Hippocampal formation (tissue), 2 donors: ENCODE measurements around the gene ADRA2A.

ENCODE experiments used
- DNase-seq, 2 donors: peaks; one replicate each; lab custom pipeline; 2025; lab: John Stamatoyannopoulos, UW

The ADRA2A gene

DNA sequence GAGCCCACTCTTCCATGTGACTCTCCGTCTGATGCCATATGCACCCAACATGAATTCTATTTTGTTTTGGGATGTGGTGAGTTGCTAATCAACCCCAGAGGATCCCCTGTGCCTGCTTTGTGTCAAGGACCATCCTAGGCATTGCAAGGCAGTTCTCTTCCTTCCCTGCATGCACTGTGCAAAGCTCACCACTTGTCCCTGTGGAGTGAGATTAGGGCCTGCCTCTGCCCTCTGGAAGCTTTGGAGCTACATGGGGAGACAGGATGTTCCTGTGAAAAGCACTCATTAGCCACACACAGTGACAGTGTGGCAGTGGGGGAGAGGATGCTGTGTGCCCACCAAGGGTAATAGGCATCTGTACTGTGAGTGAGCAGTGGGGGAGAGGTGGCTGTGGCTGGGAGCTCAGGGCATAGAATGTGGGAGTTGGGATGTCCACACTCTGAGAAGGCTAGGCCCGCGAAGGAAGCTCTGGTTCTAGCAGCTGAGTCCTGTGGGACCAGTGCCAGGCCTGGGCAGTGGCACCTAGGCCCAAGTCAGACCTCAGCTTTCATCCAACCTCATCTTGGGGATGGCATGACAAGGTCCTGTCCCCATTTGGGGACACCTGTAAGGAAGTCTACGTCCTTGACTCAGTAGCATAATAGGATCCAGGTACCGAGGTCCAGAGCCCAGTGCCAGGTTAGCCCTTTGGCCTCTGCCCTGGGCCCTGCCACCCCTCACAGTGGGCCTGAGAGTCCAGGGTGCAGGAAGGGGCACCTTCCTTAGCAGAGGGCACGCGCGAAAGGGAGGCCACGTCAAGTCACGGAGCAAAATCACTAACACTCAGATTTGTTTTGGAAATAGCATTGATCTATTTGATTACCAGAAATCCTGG lies 6.6 kb downstream of the ADRA2A start:
- DNase-seq: no peak

DNA sequence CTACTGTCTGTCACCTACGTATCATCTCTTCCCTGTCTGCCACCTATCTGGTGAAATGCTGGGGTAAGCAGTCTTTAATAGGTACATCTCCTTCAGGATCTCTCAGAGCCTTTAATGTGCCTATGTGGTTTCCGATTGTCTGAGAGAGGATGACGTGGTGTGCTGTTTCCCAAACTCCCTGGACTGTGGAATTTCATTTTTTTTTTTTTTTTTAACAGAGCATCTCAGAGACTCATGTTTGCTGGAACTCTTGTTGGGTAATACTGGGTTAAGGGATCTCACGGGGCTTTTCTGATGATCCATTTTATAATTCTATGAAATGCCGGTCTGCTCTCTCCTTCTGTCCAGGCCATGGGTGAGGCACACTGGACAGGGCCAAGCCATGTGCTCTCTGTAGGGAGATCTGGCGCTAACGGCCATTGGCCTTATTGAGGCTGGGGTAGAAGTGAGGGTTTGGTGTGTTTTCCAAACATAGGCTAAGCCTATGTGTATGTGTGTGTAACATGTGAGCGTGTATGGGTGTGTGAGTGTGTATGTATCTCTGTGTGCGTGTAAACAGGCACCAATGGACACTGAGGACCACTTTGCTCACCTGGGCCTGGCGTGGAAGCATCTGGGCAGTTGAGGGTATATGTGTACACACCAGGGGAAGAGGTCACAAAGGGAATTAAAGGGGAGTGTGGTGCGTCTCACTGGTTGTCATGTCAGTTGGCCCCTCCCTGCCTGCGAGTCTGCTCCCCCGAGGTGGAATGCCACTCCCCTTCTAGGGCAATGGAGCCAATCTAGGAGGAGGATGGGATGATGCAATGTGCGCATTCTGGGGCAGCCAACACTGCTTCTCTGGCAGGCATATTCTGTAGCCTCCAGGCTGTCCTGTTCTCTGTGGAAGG lies 7.8 kb downstream of the ADRA2A start:
- no peak for DNase-seq

DNA sequence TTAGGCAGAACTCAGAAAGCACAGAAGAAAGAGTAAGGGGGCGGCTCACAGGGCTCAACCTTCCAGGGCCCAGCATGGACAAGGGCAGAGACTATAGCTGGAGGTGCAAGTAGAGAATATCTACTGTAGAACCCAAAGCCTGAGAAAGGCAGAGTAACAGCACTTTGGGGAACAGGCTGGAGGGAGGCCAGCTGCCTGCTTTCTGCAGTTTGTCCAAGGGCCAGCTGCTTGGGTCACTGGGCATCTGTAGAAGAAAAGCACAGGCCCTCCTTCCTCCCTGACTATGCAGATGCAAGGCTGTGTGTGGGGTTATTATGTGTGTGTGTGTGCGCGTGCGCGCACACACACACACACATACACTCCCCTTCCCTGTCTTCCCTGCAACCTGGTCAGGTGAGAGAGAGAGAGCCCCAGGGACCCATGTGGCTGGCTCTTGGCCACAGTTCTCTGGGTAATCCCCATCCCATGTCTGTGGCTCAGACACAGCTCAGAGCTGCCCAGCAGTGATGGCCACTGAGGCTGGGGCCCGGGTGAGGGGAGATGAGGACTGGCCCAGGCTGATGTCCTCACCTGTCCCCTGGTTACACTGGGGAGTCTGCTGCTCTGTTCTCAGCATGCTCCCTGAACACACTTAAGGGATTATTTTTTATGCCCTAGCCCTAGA lies 9.0 kb downstream of the ADRA2A start:
- no peak for DNase-seq

DNA sequence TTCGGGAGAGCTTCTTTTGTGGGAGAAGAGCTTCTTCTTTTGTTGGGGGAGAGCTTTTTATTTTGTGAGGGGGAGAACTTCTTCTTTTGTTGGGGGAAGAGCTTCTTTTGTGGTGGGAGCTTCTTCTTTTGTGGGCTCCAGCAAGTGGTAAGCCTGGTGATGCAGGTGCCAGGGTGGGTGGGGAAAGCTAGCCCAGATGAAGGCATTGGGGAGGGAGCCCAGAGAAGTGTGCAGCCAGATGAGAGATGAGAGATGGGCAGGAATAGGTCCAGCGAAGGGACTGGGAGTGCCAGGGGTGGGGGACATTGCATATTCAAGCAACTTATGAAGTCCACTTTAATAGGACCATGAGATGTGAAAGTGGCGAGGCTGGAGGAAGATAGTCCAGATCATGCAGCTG lies 9.7 kb downstream of the ADRA2A start:
- DNase-seq: no peak

DNA sequence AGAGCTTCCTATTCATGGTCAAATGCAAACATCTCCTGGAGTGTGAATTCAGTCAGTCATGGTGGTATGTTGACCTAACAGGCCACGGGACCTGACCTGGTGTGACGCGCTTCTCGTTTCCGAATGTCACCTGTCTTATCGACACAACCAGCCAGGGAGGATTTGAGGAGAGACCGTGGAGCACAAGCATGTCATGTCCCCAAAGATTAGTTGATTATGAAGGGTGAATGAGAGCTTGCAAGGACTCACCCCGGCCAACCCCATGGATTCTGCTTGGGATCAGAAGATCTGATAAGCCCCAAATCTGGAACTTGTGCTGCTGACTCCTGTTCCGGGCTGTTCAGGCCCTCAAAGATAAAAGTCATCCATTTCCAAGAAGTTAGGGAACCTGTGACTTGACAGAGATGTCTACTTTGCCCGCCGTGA lies 10.5 kb downstream of the ADRA2A start:
- DNase-seq: no peak

DNA sequence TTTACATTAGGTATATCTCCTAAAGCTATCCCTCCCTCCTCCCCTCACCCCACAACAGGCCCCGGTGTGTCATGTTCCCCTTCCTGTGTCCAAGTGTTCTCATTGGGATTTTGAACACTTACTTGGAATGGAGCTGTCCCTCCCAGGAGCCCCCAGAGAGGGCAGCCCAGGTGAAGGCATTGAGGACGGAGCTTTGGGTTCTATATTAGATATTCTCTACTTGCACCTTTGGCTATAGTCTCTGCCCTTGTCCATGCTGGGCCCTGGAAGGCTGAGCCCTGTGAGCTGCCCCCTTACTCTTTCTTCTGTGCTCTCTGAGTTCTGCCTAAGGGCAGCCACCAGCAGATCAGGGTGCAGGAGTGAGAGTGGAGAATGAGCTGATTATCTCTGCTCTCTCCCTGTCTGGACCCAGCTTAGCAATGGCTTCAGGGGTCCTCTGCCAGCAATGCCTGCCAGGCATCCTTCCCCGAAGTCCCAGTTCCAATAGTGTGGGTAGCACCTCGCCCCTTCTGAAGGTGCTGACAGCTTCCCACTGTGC lies 11.2 kb downstream of the ADRA2A start:
- DNase-seq: no peak

DNA sequence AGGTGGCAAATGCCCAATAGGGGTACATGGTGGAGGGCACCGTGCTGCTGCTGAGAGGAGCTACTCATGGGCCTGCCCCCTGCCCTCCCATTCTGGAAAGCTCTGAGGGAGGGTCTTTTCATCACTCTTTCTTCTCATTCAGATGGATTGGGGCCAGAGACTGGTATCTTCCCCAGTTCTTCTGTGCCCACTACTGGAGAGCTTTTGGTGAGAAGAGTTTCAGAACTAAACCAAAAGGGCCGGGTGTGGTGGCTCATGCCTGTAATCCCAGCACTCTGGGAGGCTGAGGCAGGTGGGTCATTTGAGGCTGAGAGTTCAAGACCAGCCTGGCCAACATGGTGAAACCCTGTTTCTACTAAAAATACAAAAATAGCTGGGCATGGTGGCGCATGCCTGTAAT lies 12.5 kb downstream of the ADRA2A start:
- no peak for DNase-seq

DNA sequence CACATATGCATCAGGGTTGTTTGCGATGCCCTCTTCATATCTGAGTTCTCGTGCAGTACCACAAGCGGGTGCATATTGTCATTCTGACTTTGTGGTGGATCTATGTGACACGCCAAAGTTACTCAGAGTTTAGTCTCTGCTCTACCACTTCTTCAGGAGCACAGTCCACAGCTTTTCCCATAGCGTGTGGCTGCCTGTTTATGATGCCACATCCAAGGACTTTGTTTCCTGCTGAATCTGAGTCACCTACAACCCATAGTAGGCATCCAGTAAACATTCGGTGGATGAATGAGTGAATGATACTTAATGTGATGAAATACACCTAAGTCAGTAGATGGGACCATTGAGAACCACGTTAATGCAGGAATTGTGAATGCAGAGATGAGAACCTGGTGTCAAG lies 15.0 kb downstream of the ADRA2A start:
- no peak for DNase-seq

DNA sequence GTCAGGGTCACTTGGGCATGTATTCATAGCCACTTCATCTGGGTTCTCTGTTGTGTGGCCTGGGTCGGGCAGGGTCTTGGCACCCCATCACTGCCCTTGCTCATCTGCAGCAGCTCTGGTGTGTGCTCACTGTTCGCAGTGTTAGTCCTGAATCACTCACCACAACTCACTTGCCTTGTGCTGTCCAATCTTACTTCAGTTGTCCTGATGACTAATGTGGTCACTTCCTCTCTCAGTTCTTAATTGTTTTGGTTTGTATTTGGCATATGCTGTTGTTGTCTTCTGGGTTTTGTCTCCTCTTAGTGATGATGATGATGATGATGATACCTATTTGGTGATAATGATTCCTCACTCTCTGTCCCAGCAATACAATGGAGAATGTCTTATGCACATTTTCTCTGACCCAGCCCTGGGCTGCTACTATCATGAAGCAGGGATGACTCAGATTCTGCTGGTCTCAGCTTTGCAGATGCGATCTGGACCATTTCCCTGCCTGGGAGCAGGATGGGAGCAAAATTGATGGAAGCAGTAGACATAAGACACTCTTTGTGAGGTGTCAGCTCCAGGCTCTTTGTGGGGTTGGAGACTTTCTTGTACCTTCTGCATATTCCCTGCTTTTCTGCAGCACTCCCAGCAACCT lies 17.0 kb downstream of the ADRA2A start:
- DNase-seq: no peak

DNA sequence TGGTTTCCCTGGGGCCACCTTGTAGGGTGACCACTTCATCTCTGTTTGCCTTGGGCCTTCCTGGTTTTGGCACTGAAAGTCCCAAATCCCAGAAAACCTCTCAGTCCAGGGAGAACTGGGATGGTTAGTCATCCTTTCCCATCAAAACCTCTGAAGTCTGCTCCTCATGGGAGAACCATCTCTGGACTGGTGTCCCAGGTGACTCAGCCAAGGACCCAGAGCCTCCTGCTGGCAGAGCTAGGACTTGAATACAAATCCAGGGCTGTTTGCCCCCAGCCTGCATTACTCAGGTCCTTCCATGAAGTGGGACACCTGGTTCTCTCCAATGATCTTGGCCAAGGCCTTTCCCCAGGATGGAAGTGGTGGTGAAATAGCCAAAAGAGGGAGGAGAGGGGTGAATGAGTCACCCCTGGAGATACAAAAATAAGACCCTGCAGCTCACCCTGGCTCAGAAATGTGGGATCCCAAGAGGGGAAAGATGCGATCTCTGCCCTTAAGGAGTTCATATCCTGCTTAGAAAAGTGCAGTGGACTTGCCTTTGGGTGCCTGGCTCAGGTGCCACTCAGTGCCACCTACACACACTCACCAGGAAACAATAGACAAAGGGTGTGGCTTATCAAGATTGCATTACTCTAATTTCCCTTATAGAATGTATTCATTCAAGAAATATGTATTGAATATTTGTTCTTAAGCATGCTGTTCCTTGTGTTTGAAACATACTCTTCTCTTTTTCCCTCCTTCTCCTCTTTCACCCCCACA lies 22.0 kb downstream of the ADRA2A start:
- DNase-seq: no peak

DNA sequence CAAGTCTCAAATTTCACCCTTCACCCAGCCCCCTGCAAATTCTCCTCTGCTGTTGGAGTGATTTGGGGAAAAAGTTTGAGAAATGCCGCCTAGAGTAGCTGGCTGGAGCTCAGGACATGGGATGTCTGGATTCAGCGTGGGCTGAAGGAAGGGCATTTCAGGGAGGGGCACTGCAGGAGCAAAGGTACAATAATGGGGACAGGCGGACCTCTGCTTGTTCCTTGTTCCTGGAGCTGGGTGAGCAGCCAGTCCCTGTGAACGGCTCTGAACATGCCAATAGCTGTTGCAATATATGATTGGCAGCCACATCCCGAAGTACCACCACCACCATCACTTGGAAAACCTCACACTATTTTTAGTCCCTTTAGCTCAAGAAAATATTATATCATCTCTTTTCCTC lies 23.4 kb downstream of the ADRA2A start:
- DNase-seq: no peak

DNA sequence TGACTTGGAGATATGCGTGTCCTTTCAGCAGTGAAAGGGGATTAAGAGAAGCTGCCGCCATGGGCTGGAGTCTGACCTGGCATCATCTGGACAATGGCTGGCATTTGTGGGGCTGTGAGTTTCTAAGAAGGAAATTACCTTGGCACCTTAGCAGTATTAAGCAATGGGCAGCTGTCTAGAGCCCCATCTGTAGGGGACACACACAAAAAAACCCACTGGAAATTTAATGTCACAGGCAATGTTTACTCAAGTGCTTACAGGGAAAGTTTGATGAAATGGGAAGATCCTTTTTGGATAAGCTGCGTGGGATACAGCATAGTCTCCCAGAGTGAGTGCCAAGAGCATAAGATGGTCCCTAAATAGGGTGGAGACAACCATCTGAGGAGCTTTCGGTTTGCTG lies 25.0 kb downstream of the ADRA2A start:
- DNase-seq: no peak

DNA sequence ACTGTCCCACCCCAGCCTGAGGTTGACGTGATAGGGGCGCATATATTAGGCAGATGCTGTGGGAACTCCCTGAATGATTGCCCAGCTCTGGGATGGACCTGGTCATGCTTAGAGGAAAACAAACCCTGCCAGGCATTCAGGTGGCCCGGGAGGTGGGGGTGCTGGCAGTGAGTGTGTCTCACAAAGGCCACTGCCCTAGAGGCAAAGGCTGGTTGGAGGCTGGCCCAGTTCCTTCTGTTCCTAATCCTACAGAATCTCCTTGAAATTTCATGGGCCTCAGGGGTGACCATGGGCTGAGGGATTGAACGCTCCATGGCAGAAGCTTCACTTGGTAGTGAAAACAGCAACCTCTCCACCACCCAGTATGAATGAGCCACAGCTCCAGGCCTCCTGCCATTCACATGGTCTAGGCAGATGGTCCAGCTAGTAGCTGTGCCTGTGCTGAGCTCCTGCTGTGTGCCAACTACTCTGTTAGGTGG lies 25.6 kb downstream of the ADRA2A start:
- DNase-seq: peak in 1 of 2 donors; percentile 9

DNA sequence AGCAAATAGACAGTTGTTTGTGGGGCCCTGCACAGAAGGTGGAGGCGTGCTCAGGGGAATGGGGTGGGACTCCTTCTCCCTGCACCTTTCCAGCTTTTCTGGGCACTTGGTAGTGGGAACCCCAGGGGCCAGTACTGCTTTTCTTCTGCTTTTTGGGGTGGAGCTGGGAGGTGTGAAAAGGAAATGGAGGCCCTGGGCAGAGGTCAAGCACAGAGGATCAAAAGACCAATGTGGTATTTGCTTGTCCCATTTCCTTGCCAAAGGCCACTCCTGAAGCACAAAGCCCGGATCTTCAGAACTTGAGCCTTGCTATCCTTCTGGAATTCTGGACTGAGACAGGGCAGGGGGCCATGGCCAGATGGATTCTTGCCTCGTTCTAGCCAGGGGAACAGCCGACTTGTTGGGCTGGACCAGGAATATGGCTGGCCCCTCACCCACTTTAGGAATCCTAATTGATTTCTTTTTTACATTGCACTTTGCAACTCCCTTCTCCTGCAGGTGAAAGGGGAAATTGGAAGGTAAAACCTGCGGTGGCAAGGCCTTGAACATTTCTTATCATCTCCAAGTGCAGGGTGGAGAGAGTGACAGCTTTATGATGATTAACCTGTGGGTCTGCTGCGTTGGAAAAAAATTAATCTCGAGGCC lies 26.5 kb downstream of the ADRA2A start:
- DNase-seq: no peak

DNA sequence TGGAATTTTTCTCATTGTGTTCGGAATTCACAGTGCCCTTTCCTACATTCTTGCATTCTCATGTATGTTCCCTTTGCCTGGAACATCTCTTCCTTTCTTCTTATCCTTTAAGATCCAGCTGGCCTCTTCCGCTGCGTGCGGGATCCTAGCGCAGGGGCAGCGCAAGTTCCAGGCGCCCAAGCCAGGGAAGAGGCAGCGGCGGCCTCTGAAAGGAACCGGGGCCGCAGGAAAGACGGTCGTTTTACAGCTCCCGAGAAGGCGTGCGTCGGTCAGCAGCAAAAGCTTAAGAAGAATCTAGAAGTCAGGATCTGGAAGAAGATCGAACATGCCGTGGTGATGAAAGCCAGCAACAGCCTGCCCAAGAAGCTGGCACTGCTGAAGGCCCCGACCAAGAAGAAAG lies 28.0 kb downstream of the ADRA2A start:
- no peak for DNase-seq

DNA sequence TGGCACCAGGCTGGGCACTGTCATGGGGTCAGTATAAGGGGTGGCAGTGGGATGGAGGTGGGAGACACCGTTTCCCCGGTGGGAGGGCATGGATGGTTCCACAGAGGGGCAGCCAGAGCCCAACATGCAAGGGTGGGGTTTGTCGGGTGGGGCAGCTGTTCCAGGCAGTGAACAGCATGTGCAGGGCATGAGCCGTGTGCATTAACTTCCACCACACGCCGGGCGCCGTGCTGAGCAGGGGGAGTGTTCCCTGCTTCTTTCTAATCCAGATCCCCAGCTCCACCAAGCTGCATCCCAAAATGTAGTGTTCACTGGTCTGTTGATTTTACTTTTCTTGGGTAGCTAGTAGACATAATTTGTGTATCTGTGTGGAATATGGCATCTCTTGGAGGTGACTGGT lies 29.3 kb downstream of the ADRA2A start:
- no peak for DNase-seq

DNA sequence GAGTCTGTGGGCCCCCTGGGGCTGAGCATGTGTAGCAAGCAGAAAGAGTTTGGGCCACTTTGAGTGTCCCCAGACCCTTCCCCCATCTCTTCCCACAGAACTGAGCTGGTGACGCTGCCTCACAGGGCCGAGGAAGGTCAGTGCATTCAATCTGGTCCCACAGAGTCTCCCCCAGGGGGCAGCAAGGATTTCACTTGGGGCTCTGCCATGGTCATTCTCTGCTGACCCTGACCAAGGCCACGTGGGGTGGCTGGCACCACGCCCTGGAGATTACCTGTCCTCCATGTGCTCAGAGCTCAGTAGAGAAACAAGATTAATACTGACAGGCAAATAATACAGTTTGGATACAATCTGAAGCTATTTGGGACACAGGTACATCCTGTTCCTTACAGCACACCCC lies 30.2 kb downstream of the ADRA2A start:
- no peak for DNase-seq

DNA sequence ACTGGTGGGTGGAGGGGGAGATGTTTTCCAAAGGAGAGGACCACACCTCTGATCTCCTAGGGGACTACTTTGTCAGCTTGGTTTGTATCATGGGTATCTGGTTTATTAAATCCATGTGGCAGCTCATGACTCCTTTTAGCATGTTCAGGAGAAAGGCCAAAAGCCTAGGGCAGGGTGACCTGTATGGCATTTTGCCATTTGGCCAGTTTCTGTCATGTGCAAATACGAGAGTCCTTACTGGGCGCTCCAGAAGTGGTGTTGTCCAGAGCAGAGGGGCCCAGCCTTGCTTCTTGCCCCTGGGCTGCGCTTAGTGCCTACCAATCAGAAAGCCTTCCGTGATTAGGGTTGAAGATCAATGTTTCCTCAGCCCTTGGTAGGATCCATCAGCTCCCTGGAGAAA lies 31.0 kb downstream of the ADRA2A start:
- no peak for DNase-seq

DNA sequence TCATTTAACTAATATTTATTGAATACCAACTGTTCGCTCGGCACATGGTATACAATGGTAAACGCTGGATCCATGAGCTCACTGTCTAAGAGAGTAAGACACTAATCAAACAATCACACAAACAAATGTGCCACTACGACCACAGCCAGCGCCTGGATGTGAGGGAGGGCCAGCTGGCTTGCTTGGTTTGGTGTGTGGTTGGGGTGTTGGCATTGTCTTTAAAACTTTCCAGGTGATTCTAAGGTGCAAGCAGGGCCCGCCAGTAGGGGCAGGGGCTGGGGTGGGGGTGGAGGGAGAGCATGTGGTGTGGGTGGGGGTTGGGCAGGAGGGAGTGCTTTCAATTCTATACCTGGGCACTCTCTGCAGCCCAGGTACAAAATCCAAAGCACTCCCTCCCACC lies 31.6 kb downstream of the ADRA2A start:
- no peak for DNase-seq

DNA sequence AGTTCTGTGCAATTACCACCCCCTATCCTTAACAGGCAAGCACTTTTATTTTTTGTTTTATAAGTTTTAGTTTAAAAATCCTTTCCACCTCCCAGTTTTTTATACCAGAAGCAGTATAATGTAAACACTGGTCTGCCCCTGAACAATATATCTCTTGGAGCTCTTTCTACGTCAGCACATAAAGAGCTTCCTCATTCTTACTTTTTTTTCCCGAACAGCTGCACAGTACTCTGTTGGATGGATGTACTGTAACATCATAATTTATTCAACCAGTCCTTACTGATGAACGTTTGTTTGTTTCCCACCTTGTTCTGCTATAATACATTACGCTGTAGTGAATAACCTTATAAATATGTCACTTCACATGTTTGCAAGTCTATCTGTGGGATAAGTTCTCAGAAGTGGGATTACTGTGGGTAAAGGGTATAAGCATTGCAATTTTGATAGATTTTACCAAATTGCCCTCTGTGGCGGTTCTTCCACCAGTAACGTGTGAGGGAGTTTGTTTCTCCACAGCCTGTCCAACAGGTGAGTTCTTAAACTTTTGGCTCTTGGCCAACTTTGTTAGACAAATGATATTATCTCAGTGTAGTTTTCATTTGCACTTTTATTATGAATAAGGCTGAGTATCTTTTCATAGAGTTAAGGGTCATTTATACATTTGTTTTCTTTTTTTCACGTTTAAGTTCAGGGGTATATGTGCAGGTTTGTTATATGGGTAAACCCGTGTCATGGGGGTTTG lies 32.8 kb downstream of the ADRA2A start:
- no peak for DNase-seq
